ENCODE measurements around the gene CDK5RAP3. TPM values are rescaled to one million over a fixed set of nuclear protein-coding genes. Genes with fewer than 3 reads are reported as not detected.

The CDK5RAP3 gene
- polyA plus RNA-seq, 1 of the 3 experiments (the other 2 are of a cell fraction): 208 TPM

DNA sequence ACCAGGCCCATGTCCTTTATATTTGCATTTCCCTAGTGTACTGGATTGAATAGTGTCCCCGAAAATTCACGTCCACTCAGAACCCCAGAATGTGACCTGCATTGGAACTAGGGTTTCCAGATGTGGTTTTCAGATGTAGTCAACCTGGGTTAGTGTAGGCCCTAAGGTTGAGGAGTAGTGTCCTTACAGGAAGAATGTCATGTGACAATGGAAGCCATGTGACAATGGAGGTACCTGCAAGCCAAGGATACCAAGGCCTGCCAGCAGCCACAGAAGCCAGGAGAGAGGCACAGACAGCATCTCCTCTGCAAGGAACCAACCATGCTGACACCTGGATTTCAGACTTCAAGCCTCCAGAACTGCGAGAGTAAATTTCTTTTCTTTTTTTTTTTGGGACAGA, 8.0 kb upstream of the CDK5RAP3 start:
- no peaks in the 10 kb centered on the region for H3K27me3 ChIP-seq (ENCODE audit: insufficient read depth)
- no peak overlapping the region for H3K4me2 ChIP-seq
- no peaks in the 10 kb centered on the region for H3K79me2 ChIP-seq (ENCODE audit: insufficient read depth)
- no peaks in the 10 kb centered on the region for H4K20me1 ChIP-seq (ENCODE audit: insufficient read depth)
- H3K9me2 ChIP-seq: no peaks in the 10 kb centered on the region
- TF ChIP-seq, protein P1, sequence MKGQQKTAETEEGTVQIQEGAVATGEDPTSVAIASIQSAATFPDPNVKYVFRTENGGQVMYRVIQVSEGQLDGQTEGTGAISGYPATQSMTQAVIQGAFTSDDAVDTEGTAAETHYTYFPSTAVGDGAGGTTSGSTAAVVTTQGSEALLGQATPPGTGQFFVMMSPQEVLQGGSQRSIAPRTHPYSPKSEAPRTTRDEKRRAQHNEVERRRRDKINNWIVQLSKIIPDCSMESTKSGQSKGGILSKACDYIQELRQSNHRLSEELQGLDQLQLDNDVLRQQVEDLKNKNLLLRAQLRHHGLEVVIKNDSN (IDR thresholded peaks at IDR 0.05; ENCODE audit: borderline replicate concordance, low read depth): no peak
- TF ChIP-seq GABPA (IDR thresholded peaks at IDR 0.05; ENCODE audit: low read depth): no peak
- TF ChIP-seq RAD21 (IDR thresholded peaks at IDR 0.05; ENCODE audit: low read length): no peak
- TF ChIP-seq JUND (IDR thresholded peaks at IDR 0.05): no peak
- no peak for TF ChIP-seq FOSL2 (IDR thresholded peaks at IDR 0.05; ENCODE audit: borderline replicate concordance, low read depth)
- no peak for TF ChIP-seq POLR2AphosphoS5 (IDR thresholded peaks at IDR 0.05; ENCODE audit: low read depth, low read length)
- TF ChIP-seq TEAD4 (IDR thresholded peaks at IDR 0.05; ENCODE audit: borderline replicate concordance, insufficient read depth): no peak
- TF ChIP-seq MXI1 (IDR thresholded peaks at IDR 0.05; ENCODE audit: low read depth, low read length): no peak
- no peak for TF ChIP-seq MAX (IDR thresholded peaks at IDR 0.05; ENCODE audit: low read depth)
- no peak overlapping the region for H3K9ac ChIP-seq
- POLR2A ChIA-PET: no interaction called here
- H3K4me3 ChIP-seq (ENCODE audit: low read depth in 2 of 2, low read length in 1 of 2): no peak overlapping the region
- no peak for DNase-seq
- H2AFZ ChIP-seq (ENCODE audit: low read depth): no peak overlapping the region
- H3K27ac ChIP-seq (ENCODE audit: low read depth in 2 of 2, low read length in 1 of 2): no peak overlapping the region
- no peaks in the 10 kb centered on the region for H3K9me3 ChIP-seq
- WGBS (ENCODE audit: low lambda C conversion rate): 73% methylated on average over 3 of the region's 3 CpGs
- CTCF ChIA-PET: interaction anchor here (23.4 to 41.6 kb wide), 2 partner anchors 25 to 53 kb away, joined by 496 to 1216 read pairs; partner anchors contain the start of genes PNPO and PRR15L
- H3K36me3 ChIP-seq (replicated peaks in 1 of 2; ENCODE audit: control insufficient read depth in 1 of 2, insufficient read depth in 2 of 2, low read length in 1 of 2): no peaks in the 10 kb centered on the region
- H3K4me1 ChIP-seq (ENCODE audit: control insufficient read depth in 1 of 2, insufficient read depth in 2 of 2, low read depth in 1 of 2, low read length in 1 of 2): peaks cover 0 to 5% of the 10 kb centered on the region in 2 experiments; a peak in 2 of 4 replicates
- peaks cover 6% of the 10 kb centered on the region for H3F3A ChIP-seq (replicated peaks; ENCODE audit: insufficient read depth)

DNA sequence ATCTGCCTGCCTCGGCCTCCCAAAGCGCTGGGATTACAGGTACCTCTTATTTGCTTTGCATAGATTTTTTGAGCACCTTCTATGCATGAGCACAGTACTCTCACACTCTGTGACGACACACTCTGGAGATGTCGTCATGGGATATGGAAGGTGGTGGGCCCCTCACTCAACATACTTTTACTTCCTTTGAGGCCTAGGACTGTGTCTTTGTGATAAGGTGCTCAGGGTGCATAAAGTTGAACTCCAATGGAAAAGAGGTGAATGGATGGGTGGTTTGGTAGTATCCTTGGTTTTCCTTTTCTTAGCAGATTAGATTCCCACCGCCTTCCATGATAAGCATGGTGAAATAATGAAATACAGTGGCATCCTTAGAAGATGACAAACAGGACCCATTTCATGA, 6.1 kb upstream of the CDK5RAP3 start:
- Histone ChIP-seq H3K4me1 (ENCODE audit: control insufficient read depth in 1 of 2, insufficient read depth in 2 of 2, low read depth in 1 of 2, low read length in 1 of 2) (peaks cover 0 to 10% of the 10 kb centered on the region in 2 experiments; a peak in 2 of 4 replicates), H3K36me3 (replicated peaks in 1 of 2; ENCODE audit: control insufficient read depth in 1 of 2, insufficient read depth in 2 of 2, low read length in 1 of 2) (no peaks in the 10 kb centered on the region), H3K9ac (no peak overlapping the region), H3K4me3 (ENCODE audit: low read depth in 2 of 2, low read length in 1 of 2) (no peak overlapping the region), H3F3A (replicated peaks; ENCODE audit: insufficient read depth) (peaks cover 10% of the 10 kb centered on the region), H3K27me3 (ENCODE audit: insufficient read depth) (no peaks in the 10 kb centered on the region), H4K20me1 (ENCODE audit: insufficient read depth) (no peaks in the 10 kb centered on the region), H3K27ac (ENCODE audit: low read depth in 2 of 2, low read length in 1 of 2) (no peak overlapping the region), H3K79me2 (ENCODE audit: insufficient read depth) (no peaks in the 10 kb centered on the region), H3K9me2 (no peaks in the 10 kb centered on the region), H3K4me2 (no peak overlapping the region), H3K9me3 (no peaks in the 10 kb centered on the region), H2AFZ (ENCODE audit: low read depth) (no peak overlapping the region)
- WGBS (ENCODE audit: low lambda C conversion rate): 96% methylated on average over 5 of the region's 5 CpGs
- no peak for DNase-seq
- ChIA-PET POLR2A (no interaction called here), CTCF (interaction anchor here (1.3 to 41.6 kb wide), 3 partner anchors 14 to 53 kb away, joined by 4 to 1216 read pairs (median 7); partner anchors contain the start of genes PNPO and PRR15L)
- TF ChIP-seq EZH2phosphoT487 (IDR thresholded peaks at IDR 0.05; ENCODE audit: borderline replicate concordance, low read depth) (no peak), RXRA (IDR thresholded peaks at IDR 0.05; ENCODE audit: borderline replicate concordance, low read depth) (no peak), POLR2AphosphoS5 (IDR thresholded peaks at IDR 0.05; ENCODE audit: low read depth, low read length) (no peak), SIN3A (IDR thresholded peaks at IDR 0.05; ENCODE audit: borderline replicate concordance, low read depth, low read length) (no peak), CHD2 (IDR thresholded peaks at IDR 0.05; ENCODE audit: low read length, partially characterized antibody) (no peak), IRF3 (IDR thresholded peaks at IDR 0.05; ENCODE audit: low read depth, low read length) (no peak)
- TF ChIP-seq, protein P2, sequence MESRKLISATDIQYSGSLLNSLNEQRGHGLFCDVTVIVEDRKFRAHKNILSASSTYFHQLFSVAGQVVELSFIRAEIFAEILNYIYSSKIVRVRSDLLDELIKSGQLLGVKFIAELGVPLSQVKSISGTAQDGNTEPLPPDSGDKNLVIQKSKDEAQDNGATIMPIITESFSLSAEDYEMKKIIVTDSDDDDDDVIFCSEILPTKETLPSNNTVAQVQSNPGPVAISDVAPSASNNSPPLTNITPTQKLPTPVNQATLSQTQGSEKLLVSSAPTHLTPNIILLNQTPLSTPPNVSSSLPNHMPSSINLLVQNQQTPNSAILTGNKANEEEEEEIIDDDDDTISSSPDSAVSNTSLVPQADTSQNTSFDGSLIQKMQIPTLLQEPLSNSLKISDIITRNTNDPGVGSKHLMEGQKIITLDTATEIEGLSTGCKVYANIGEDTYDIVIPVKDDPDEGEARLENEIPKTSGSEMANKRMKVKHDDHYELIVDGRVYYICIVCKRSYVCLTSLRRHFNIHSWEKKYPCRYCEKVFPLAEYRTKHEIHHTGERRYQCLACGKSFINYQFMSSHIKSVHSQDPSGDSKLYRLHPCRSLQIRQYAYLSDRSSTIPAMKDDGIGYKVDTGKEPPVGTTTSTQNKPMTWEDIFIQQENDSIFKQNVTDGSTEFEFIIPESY (IDR thresholded peaks at IDR 0.05; ENCODE audit: borderline replicate concordance, low read depth): no peak

Data from SK-N-SH (cell line).